ENCODE data around the gene PYGL. TPM values are rescaled to one million over a fixed set of nuclear protein-coding genes. Genes with fewer than 3 reads are reported as not detected.
"Not testable (repeated sequence)": the region's sequence is repeated elsewhere in the genome, so short reads cannot be mapped to it uniquely, and the experiment has no call there.

PYGL gene
- total RNA-seq, 1 donor from 2014 or later: 71.1 TPM

GRCh38 chr14:50961605-50962221 is 17.4 kb upstream of the PYGL start:
- Histone ChIP-seq H3K36me3 (ENCODE audit: control insufficient read depth, insufficient read depth, low read length) (no peaks in the 10 kb centered on the region), H3K27me3 (ENCODE audit: control insufficient read depth, insufficient read depth, low read length) (no peaks in the 10 kb centered on the region), H3K4me3 (ENCODE audit: low read depth, low read length) (no peak overlapping the region)
- DNase-seq (ENCODE audit: low read depth) (peak; percentile 76), FAIRE-seq (no peak)
- no peak for TF ChIP-seq CTCF (IDR thresholded peaks at IDR 0.05; ENCODE audit: insufficient read depth, low read length, severe bottlenecking)

DNA sequence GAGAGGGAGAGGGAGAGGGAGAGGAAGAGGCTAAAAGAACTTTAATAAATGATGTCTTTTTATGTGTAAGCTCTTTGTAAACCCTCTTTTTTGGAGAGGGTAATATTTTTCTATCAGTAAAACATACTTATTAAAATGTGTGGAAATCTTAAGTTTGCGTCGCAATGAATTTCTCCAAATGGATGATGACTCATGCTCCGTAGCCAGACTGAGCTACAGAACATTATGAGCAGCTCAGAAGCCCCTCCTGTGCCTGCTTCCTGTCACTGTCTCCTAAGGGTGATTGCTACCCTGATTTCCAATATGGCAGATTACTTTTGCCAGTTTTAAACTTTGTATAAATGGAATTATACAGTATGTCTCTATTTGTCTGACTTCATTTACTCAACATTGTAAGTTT is 13.0 kb upstream of the PYGL start:
- Histone ChIP-seq H3K36me3 (ENCODE audit: control insufficient read depth, insufficient read depth, low read length) (no peaks in the 10 kb centered on the region), H3K4me3 (ENCODE audit: low read depth, low read length) (no peak overlapping the region), H3K27me3 (ENCODE audit: control insufficient read depth, insufficient read depth, low read length) (no peaks in the 10 kb centered on the region)
- no peak for TF ChIP-seq CTCF (IDR thresholded peaks at IDR 0.05; ENCODE audit: insufficient read depth, low read length, severe bottlenecking)
- FAIRE-seq: no peak
- no peak for DNase-seq (ENCODE audit: low read depth)

DNA sequence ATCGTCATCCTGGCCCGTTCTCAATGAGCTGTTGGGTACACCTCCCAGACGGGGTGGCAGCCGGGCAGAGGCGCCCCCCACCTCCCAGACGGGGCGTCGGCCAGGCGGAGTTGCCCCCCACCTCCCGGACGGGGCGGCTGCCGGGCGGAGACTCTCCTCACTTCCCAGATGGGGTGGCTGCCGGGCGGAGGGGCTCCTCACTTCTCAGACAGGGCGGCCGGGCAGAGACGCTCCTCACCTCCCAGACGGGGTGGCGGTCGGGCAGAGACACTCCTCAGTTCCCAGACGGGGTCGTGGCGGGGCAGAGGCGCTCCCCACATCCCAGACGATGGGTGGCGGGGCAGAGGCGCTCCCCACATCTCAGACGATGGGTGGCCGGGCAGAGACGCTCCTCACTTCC is 12.1 kb upstream of the PYGL start:
- not testable (repeated sequence) for H3K36me3 ChIP-seq (ENCODE audit: control insufficient read depth, insufficient read depth, low read length); FAIRE-seq; H3K4me3 ChIP-seq (ENCODE audit: low read depth, low read length); DNase-seq (ENCODE audit: low read depth); H3K27me3 ChIP-seq (ENCODE audit: control insufficient read depth, insufficient read depth, low read length)

- DNase-seq (ENCODE audit: low read depth) (peak; percentile 100), FAIRE-seq (peak; percentile 82)
- TF ChIP-seq CTCF (IDR thresholded peaks at IDR 0.05; ENCODE audit: insufficient read depth, low read length, severe bottlenecking): peak; percentile 63
- Histone ChIP-seq H3K36me3 (ENCODE audit: control insufficient read depth, insufficient read depth, low read length) (no peaks in the 10 kb centered on the region), H3K27me3 (ENCODE audit: control insufficient read depth, insufficient read depth, low read length) (no peaks in the 10 kb centered on the region), H3K4me3 (ENCODE audit: low read depth, low read length) (no peak overlapping the region)
Measured at GRCh38 chr14:50955373-50956043, 11.2 kb upstream of the PYGL start.

DNA sequence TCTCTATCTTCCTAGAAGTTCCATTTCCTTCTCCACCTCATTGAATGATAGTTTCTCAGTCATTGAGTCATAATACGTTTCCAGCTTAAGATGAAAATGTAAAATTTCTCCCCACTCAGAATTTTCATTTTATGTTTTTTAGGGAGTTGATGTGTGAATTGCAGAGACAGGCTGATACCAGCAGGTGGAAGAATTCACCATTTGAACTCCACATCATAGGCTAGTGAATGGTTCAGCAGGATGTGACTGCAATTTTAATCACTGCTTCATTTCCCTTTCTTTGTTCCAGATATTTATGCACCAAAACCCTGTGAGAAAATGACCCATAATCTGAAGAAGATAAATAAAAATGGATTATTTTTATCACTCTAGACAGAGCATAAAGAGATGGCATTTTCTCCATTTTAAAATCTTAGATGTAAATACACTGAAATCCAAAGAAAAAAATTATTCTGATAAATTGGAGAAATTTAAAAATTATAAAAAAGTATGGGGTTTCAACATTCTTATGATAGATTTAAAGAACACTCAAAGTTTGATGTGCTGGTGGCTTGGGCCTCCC is 10.6 kb upstream of the PYGL start:
- FAIRE-seq (no peak), DNase-seq (ENCODE audit: low read depth) (peak; percentile 88)
- peak; percentile 59 for TF ChIP-seq CTCF (IDR thresholded peaks at IDR 0.05; ENCODE audit: insufficient read depth, low read length, severe bottlenecking)
- Histone ChIP-seq H3K27me3 (ENCODE audit: control insufficient read depth, insufficient read depth, low read length) (no peaks in the 10 kb centered on the region), H3K36me3 (ENCODE audit: control insufficient read depth, insufficient read depth, low read length) (no peaks in the 10 kb centered on the region), H3K4me3 (ENCODE audit: low read depth, low read length) (no peak overlapping the region)

DNA sequence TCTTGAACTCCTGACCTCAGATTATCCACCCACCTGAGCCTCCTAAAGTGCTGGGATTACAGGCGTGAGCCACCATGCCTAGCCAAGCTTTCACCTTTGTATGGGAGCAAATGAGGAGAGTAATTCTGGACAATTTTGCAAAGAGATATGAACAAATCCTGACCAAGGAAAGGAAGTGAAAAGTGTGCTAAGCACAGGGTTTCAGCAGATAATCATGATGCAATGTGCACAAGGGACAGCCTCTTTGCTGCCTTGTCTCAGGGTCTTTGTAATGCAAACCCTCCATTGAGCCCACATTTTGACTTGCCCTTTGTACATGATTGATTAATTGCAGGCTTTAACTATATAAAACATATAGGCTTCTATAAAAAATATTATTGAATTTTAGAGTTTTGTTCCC is 9.2 kb upstream of the PYGL start:
- Histone ChIP-seq H3K4me3 (ENCODE audit: low read depth, low read length) (no peak overlapping the region), H3K27me3 (ENCODE audit: control insufficient read depth, insufficient read depth, low read length) (no peaks in the 10 kb centered on the region), H3K36me3 (ENCODE audit: control insufficient read depth, insufficient read depth, low read length) (no peaks in the 10 kb centered on the region)
- no peak for TF ChIP-seq CTCF (IDR thresholded peaks at IDR 0.05; ENCODE audit: insufficient read depth, low read length, severe bottlenecking)
- DNase-seq (ENCODE audit: low read depth): no peak
- no peak for FAIRE-seq

Data from bronchial epithelial cell (primary cell).